HG02970 (cell line): ENCODE results near the gene AP2A2.

Source experiments
- ATAC-seq: cut with Tn5 transposase; IDR thresholded peaks from one replicate; pipeline ENCODE4 v1.9.1; 2021; ENCODE audit warnings: mild to moderate bottlenecking, moderate library complexity, moderate number of reproducible peaks; ENCODE audit not compliant: unreplicated experiment, low FRiP score

The AP2A2 gene

GRCh38 chr11:1025410-1026162 is 99.9 kb downstream of the AP2A2 start:
- no peak for ATAC-seq

DNA sequence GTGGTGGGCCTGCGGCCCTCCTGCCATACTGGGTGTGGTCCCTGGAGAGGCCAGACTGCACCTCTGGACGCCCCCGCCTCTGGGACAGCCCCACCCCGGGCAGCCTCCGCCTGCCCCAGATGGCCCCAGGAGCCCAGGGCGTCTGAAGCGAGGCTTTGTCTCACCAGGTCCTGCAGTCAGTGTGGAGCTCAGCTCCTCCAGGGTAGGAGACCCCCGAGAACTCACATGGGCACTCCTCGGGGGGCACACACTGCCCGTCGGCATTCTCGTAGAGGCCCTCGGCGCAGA is 100.4 kb downstream of the AP2A2 start:
- ATAC-seq = no peak

GRCh38 chr11:1026641-1027482 is 101.2 kb downstream of the AP2A2 start:
- no peak for ATAC-seq

DNA sequence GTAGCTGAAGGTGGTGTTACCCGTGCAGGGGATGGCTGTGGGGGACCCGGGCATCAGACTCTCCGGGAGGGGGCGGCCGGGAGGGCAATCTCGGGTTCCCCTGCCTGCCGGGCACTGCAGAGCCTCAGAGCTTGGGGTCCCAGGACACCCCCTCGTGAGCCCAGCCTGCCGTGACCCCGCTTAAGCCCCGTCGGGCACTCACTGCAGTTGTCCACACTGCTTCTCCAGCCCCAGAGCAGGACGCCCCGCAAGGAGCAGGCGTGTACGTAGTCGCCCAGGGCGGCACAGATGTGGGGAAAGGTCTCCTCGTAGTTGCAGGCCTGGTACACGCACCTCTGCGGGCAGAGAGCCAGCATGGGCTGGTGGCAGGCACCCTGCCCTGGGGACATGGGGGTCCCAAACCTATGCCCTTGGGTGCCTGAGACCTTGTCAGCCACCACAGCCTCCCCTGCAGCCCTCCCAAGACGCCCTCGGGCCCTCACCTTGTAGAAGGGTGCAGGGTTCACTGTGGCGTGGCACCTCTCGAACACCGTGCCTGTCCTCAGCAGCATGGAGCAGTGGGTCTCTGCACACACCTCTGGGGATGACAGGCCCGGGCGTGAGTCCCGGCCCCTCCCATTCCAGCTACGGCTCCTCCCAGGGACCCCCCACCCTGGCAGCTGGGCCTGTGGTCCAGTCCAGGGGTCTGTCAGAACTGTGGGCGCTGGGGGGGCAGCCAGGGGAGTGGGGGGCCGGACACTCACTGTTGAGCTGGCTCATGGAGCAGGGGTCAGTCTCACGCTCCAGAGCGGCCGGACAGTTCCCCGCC is 102.0 kb downstream of the AP2A2 start:
- no peak for ATAC-seq

- ATAC-seq = no peak
These were observed 102.5 kb downstream of the AP2A2 start for GRCh38 chr11:1028291-1028540.

- ATAC-seq = no peak
These were observed 102.9 kb downstream of the AP2A2 start for GRCh38 chr11:1028616-1029015.

DNA sequence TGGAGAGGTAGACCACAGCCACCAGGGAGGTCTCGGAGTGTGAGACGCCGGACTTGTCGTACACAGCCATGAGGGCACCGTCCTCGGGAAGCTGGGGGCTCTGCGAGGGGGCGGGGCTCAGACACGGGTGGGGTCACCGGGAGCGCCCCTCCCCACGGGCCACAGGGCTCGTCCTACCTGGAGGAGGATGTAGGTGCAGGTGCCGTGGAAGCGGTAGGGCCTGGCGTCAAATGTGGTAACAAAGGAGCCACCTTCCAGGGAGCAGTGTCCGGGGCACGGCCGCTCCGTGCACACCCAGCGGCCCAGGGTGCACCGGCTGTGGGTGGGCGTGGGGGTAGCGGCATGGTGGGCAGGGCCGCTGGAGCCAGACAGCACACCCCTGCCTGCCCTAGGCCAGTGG is 103.4 kb downstream of the AP2A2 start:
- ATAC-seq = no peak

DNA sequence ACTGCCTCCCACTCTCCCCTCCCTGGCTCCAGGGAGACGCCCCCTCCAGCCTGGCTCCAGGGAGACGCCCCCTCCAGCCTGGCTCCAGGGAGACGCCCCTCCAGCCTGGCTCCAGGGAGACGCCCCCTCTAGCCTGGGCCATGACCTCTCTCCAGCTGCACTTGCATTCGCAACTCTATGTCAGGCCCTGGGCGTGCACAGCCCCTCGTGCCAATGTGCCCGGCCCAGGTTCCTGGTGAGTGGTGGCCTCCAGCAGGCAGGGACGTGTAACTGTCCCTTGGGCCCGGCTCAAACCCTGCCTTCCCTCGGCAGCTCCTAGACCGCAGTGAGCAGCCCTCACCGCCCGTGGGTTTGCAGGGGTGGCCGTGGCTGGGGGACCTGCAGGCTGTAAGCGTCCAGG is 104.0 kb downstream of the AP2A2 start:
- ATAC-seq = no peak

- no peak for ATAC-seq
These were observed 104.4 kb downstream of the AP2A2 start for GRCh38 chr11:1030086-1030485.

GRCh38 chr11:1030556-1030955 is 104.9 kb downstream of the AP2A2 start:
- no peak for ATAC-seq

GRCh38 chr11:1031121-1031899 is 105.6 kb downstream of the AP2A2 start:
- ATAC-seq = no peak

DNA sequence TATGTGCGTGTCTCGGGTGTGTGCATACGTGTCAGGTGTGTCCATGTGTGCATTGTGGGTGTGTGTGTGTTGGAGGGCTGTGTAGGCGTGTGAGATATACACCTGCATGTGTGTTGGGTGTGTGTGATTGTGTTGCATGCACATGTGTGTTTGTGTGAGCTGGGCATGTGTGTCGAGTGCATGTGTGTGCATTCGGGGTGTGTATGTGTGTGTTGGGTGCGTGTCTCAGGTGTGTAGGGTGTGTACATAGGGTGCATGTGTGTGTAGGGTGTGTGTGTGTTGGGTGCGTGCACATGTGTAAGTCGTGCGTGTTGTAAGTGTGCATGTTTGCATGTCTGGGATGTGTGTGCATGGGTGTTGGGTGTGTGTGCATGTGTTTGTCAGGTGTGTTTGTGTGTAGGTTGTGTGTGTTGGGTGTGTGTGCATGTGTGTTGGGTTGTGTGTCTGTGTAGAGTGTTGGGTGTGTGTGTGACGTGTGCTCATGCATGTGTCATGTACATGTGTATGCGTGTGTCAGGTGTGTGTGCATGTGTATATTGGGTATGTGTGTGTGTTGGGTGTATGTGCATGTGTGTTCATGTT is 106.7 kb downstream of the AP2A2 start:
- no peak for ATAC-seq

DNA sequence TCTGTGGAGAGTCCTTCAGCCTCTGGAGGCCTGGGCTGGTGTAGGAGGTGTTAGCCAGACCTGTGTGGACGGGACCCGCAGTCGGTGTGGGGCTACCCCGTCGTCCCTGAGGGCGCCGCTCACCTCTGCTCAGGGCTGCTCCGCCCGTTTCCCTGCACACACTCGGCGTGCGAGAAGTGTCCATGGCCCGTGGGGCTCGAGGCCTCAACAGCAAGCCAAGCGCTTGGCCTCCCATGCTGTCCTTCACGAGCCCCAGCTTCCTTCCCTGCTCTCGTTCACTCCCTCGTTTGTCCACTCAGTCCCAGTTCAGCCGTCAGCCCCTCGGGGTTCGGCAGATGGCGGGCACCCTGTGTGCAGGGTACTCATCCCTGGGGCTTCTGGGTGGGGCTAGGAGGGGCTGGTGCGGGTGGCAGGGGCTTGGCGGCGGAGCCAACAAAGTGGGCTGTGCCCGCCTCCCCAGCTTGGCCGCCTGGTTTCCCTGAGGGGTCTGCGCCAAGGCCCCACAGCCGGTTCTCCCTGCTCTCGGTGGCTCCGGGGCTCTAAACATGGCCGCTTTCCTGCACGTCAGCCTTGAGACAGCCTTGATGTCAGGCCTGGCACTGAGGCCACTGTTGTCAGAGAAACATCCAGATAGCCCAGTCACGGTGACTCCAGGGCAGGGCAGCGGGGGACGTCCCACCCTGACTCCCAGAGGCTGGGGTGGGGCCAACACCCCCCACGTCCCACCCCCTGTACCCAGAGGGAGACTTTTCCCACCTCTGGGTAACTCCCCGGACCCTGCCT is 107.5 kb downstream of the AP2A2 start:
- no peak for ATAC-seq

DNA sequence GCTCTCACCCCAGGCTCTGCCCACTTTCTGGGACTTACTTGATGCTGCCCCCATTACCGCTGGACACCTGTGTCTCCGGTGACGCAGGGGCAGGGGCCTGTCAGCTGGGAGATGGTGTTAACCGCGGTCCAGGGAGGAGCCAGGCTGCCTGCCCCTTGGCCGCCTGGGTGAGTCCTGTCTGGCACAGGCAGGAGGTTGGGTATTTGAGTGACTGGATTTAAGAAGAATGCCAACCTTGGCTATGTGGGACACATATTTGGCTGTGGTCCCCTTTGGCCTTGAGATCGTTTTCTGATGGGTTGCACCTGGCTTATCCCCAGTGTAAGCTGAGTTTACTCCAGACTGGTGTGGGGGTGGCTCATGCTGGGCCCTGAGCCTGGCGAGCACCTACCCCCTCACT is 108.3 kb downstream of the AP2A2 start:
- ATAC-seq = no peak

- no peak for ATAC-seq
These were observed 109.0 kb downstream of the AP2A2 start for GRCh38 chr11:1034456-1035295.

DNA sequence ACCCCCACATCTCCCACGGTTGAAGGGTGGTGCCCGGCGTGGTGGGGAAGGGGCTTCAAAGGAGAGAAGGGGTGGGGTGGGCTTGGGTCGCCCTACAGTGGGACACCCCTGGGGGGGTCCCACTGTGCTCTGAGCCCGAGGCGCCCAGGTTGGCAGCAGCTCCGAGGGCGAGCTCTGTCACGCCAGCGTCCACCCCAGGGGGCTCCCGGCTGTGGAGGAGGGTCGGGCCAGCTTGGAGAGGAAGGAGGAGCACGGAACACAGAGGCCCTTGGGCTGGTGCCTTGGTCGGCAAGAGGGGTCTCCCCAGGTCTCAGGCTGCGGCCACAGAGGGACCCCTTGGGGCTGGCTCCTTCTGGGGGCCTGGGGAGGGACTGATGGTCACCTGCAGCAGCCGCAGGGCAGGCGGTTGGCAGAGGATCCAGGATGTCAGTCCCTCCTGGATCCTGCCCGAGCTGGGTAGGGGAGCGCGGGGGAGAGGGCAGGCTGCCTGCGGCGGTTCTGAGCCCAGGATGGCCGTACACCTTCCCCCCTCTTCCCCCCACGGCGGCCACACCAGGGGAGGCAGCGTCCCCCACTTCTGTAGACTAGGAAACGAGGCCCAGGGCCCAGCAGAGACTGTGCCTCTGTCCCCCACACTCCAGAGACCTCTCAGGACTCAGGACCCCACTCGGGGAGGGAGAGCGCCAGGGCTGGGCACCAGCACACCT is 110.1 kb downstream of the AP2A2 start:
- no peak for ATAC-seq

DNA sequence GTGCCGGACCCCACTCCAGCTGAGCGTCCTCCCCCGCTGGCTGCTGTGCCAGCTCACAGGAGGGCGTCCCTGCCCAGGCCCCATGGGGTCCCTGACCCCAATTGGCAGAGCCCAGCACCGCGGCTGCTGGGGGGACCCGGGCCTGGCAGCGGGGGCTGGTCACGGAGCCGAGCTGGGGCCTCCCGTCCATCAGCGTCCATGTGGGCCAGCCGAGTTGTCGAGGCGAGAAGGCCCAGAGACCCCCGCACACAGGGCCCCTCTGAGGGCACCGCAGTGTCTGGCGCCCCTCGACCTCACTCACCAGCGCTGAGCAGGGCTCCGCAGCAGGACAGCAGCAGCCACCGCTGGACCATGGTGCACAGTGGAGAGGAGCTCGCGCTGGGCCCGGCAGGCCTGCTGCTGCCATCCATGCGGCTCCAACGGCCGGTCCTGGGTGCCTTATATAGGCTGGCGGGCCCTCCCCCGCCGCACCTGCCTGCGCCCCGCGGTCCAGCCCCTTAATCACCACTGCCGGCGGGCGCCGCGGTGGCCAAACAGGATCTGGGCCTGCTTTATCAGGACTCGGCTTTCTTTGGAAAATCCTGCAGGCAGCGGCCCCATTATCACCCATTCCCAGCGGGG is 110.7 kb downstream of the AP2A2 start, which contains the start of gene MUC6:
Gene MUC6 (minus strand): TSS at position 416 of the 621 bp plus-strand sequence. CDS start 63 bp downstream, at position 353.
- no peak for ATAC-seq

- ATAC-seq = no peak
These were observed 111.3 kb downstream of the AP2A2 start for GRCh38 chr11:1036931-1037330.
